IMR-90 (cell line): Measurements from ENCODE around the gene ARHGEF12. TPM values are rescaled to one million over a fixed set of nuclear protein-coding genes. Genes with fewer than 3 reads are reported as not detected.

Experiments used
- ATAC-seq: fragments of 200-7000 bp; cut with Tn5 transposase; 2 replicates; pipeline ENCODE4 v1.9.1; 2020; ENCODE audit warnings: low read depth, mild to moderate bottlenecking, moderate library complexity
- BruUV-seq: library from RNA; stranded (reverse); fragments of 400-500 nt; replicated peaks from 2 replicates; lab custom pipeline; 2021; lab: Mats Ljungman, UMichigan
- CTCF ChIA-PET: fragments of 300-600 bp; formaldehyde crosslinking; extraction: SDS; loops from one replicate; lab custom pipeline; 2021; ENCODE audit warnings: antibody characterized with exemption; lab: Yijun Ruan, JAX
- POLR2A ChIA-PET: fragments of 300-600 bp; sonication (Branson Sonifier 250); formaldehyde crosslinking; loops from one replicate; lab custom pipeline; 2022; ENCODE audit warnings: antibody characterized with exemption; ENCODE audit not compliant: unreplicated experiment; lab: Charles Lee
- DNase-seq: peaks from one replicate; pipeline ENCODE4 v3.0.0; 2013
- H2AFZ ChIP-seq: replicated peaks from 2 replicates; pipeline ENCODE3; 2013; ENCODE audit warnings: low read length, mild to moderate bottlenecking; ENCODE audit not compliant: poor library complexity
- H2AK5ac ChIP-seq: 2 replicates; pipeline ENCODE4 v1.6.1; 2013; ENCODE audit warnings: low read depth, low read length, inconsistent platforms
- H2AK9ac ChIP-seq: replicated peaks from 2 replicates; pipeline ENCODE3; 2013; ENCODE audit warnings: mild to moderate bottlenecking, low read depth, low read length, moderate library complexity; ENCODE audit not compliant: poor library complexity
- H2BK120ac ChIP-seq: 2 replicates; pipeline ENCODE4 v1.6.1; 2013; ENCODE audit warnings: low read depth, low read length, inconsistent platforms
- H2BK15ac ChIP-seq: 3 replicates; pipeline ENCODE4 v1.6.1; 2013; ENCODE audit warnings: low read depth, low read length, inconsistent platforms
- H2BK20ac ChIP-seq: 2 replicates; pipeline ENCODE4 v1.6.1; 2013; ENCODE audit warnings: low read depth, mild to moderate bottlenecking, inconsistent platforms, low read length, moderate library complexity
- H2BK5ac ChIP-seq: 2 replicates; pipeline ENCODE4 v1.6.1; 2013; ENCODE audit warnings: mild to moderate bottlenecking, low read depth, low read length, inconsistent platforms; ENCODE audit not compliant: poor library complexity, severe bottlenecking
- H3K14ac ChIP-seq: replicated peaks from 2 replicates; pipeline ENCODE4 v1.6.1; 2013; ENCODE audit warnings: low read depth, low read length, inconsistent platforms
- H3K18ac ChIP-seq: 2 replicates; pipeline ENCODE4 v1.6.1; 2013; ENCODE audit warnings: low read depth, low read length, control low read depth
- H3K23ac ChIP-seq: 2 replicates; pipeline ENCODE4 v1.6.1; 2013; ENCODE audit warnings: low read depth, low read length, inconsistent platforms
- H3K27ac ChIP-seq: 2 replicates; pipeline ENCODE4 v1.5.1; 2013; ENCODE audit warnings: mild to moderate bottlenecking, control low read depth, low read length; ENCODE audit not compliant: insufficient read depth
- H3K27me3 ChIP-seq: 2 replicates; pipeline ENCODE4 v1.6.1; 2013; ENCODE audit warnings: low read length; ENCODE audit not compliant: control insufficient read depth, insufficient read depth
- H3K36me3 ChIP-seq: 2 replicates; pipeline ENCODE4 v1.6.1; 2013; ENCODE audit warnings: low read length, mixed read lengths; ENCODE audit not compliant: control insufficient read depth, insufficient read depth
- H3K4ac ChIP-seq: 2 replicates; pipeline ENCODE4 v1.6.1; 2013; ENCODE audit warnings: low read depth, low read length, inconsistent platforms
- H3K4me1 ChIP-seq: 2 replicates; pipeline ENCODE4 v1.6.1; 2013; ENCODE audit warnings: low read length, mixed read lengths; ENCODE audit not compliant: control insufficient read depth, insufficient read depth
- H3K4me2 ChIP-seq: 2 replicates; pipeline ENCODE4 v1.6.1; 2013; ENCODE audit warnings: low read depth, mild to moderate bottlenecking, control low read depth, low read length, moderate library complexity
- H3K4me3 ChIP-seq: 2 replicates; pipeline ENCODE4 v1.5.1; 2013; ENCODE audit warnings: low read depth, mild to moderate bottlenecking, control low read depth, low read length, moderate library complexity; ENCODE audit not compliant: insufficient read depth
- H3K56ac ChIP-seq: 2 replicates; pipeline ENCODE4 v1.6.1; 2013; ENCODE audit warnings: low read length, inconsistent platforms; ENCODE audit not compliant: insufficient read depth; ENCODE audit errors: extremely low read depth
- H3K79me1 ChIP-seq, 2 experiments: 2 replicates each; pipeline ENCODE4 v1.6.1; 2013; ENCODE audit warnings: low read length in 2 of 2, inconsistent platforms in 1 of 2, low read depth in 1 of 2
- H3K9ac ChIP-seq: 2 replicates; pipeline ENCODE4 v1.6.1; 2013; ENCODE audit warnings: low read depth, low read length, control low read depth
- H3K9me1 ChIP-seq: 2 replicates; pipeline ENCODE4 v1.6.1; 2013; ENCODE audit warnings: low read length, inconsistent platforms; ENCODE audit not compliant: insufficient read depth
- H3K9me3 ChIP-seq: 2 replicates; pipeline ENCODE4 v1.6.1; 2013; ENCODE audit warnings: low read length; ENCODE audit not compliant: control insufficient read depth, insufficient read depth
- H4K20me1 ChIP-seq: 2 replicates; pipeline ENCODE4 v1.6.1; 2013; ENCODE audit warnings: low read length, inconsistent platforms; ENCODE audit not compliant: insufficient read depth
- H4K5ac ChIP-seq: 2 replicates; pipeline ENCODE4 v1.6.1; 2013; ENCODE audit warnings: mild to moderate bottlenecking, low read depth, low read length, control low read depth
- H4K8ac ChIP-seq, 2 experiments: 2 replicates each; pipeline ENCODE4 v1.6.1; 2013; ENCODE audit warnings: low read depth in 2 of 2, low read length in 2 of 2, control low read depth in 1 of 2, inconsistent platforms in 1 of 2
- H4K91ac ChIP-seq: 2 replicates; pipeline ENCODE4 v1.6.1; 2013; ENCODE audit warnings: low read depth, low read length, inconsistent platforms; ENCODE audit not compliant: insufficient read depth
- FOS ChIP-seq: fragments of 150-350 bp; IDR thresholded peaks from 2 replicates; pipeline ENCODE4 v1.6.1; 2016; ENCODE audit warnings: low read depth, low read length
- MAZ ChIP-seq: IDR thresholded peaks from 2 replicates; pipeline ENCODE4 v1.6.1; 2012; ENCODE audit warnings: low read depth, mild to moderate bottlenecking, low read length, improper control_type of control experiment, moderate library complexity, borderline replicate concordance
- MXI1 ChIP-seq: IDR thresholded peaks from 2 replicates; pipeline ENCODE4 v1.6.1; 2012; ENCODE audit warnings: low read depth, mild to moderate bottlenecking, low read length, moderate library complexity, borderline replicate concordance
- NFE2L2 ChIP-seq: fragments of 150-350 bp; IDR thresholded peaks from 2 replicates; pipeline ENCODE4 v1.6.1; 2016; ENCODE audit warnings: low read depth, mild to moderate bottlenecking, low read length
- RAD21 ChIP-seq: IDR thresholded peaks from 2 replicates; pipeline ENCODE4 v1.6.1; 2012; ENCODE audit warnings: low read length, improper control_type of control experiment
- RFX5 ChIP-seq: IDR thresholded peaks from 2 replicates; pipeline ENCODE4 v1.8.0; 2012; ENCODE audit warnings: low read depth, mild to moderate bottlenecking, low read length, moderate library complexity
- SMC3 ChIP-seq: fragments of 150-350 bp; IDR thresholded peaks from 2 replicates; pipeline ENCODE4 v1.6.1; 2016; ENCODE audit warnings: low read depth, mild to moderate bottlenecking, antibody characterized with exemption, low read length, moderate library complexity
- USF2 ChIP-seq: fragments of 150-350 bp; IDR thresholded peaks from 2 replicates; pipeline ENCODE4 v1.6.1; 2017; ENCODE audit warnings: mild to moderate bottlenecking, antibody characterized with exemption, low read length, low read depth
- WGBS, 2 experiments: methylation state at CpG; one replicate each; pipeline versions ENCODE4 v1.1.5 to v1.1.7; 2013; ENCODE audit warnings: missing lambda C conversion rate in 2 of 2; ENCODE audit not compliant: insufficient read length in 1 of 2; ENCODE audit errors: extremely low coverage in 2 of 2; 5-methylcytosine and 5-hydroxymethylcytosine counted together
- dilution Hi-C: fragments of 300-500 bp; cut with HindIII; formaldehyde crosslinking; loops from one replicate; pipeline ENCODE4 v1.14.3; 2018; ENCODE audit warnings: low sequenced_read_pairs; ENCODE audit not compliant: unreplicated experiment
- in situ Hi-C: fragments of 300-500 bp; cut with MboI; formaldehyde crosslinking; loops from 3 replicates; pipeline ENCODE4 v1.14.3; 2019; ENCODE audit warnings: low sequenced_read_pairs, inconsistent platforms, mixed read lengths
- intact Hi-C: fragments of 100-400 bp; cut with micrococcal nuclease; formaldehyde crosslinking; loops from 2 replicates; pipeline ENCODE4 v1.10.0; 2022
- polyA plus RNA-seq, 3 experiments: library from polyadenylated mRNA; depleted of rRNA; stranded (reverse); fragments of >200 nt; gene quantifications; 2 replicates each; pipeline ENCODE4 v1.2.3, GENCODE V29; 2012; ENCODE audit warnings: low replicate concordance in 1 of 3
- total RNA-seq: library from RNA; depleted of rRNA; stranded (reverse); fragments of >200 nt; gene quantifications from 2 replicates; pipeline ENCODE4 v1.2.3, GENCODE V29; 2012

The ARHGEF12 gene
- total and polyA plus RNA-seq, 2 of the 4 experiments (the other 2 are of a cell fraction) = 25.5 to 115 TPM

DNA sequence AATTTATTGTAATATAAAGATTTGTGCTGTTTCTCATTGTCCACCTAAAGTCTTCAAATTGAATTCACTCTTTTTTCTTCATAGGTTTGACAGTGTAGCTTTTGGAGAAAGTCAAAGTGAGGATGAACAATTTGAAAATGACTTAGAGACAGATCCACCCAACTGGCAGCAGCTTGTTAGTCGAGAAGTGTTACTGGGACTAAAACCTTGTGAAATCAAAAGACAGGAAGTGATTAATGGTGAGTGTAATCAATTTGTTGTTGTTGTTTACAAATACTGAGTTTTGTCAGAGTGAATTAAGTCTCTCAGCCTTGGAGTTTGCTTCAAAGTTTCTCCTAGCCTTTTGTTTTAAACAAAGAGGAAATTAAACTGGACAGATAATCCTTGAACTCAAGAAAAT lies 121.8 kb downstream of the ARHGEF12 start:
- H3K27me3 ChIP-seq = no peaks in the 10 kb centered on the region
- no peak overlapping the region for H4K5ac ChIP-seq
- DNase-seq = no peak
- H2BK15ac ChIP-seq = no peak overlapping the region
- no peak overlapping the region for H2AK9ac ChIP-seq
- no peak overlapping the region for H4K91ac ChIP-seq
- H3K27ac ChIP-seq = no peak overlapping the region
- dilution Hi-C loops = no loop called here
- no peak overlapping the region for H3K9ac ChIP-seq
- ATAC-seq = no peak
- peaks cover 53% of the 10 kb centered on the region for H3K36me3 ChIP-seq
- no peak overlapping the region for H2BK20ac ChIP-seq
- no peak overlapping the region for H2AK5ac ChIP-seq
- H4K20me1 ChIP-seq = no peaks in the 10 kb centered on the region
- CTCF ChIA-PET = interaction anchor here (1.0 to 1.3 kb wide), 3 partner anchors 13 to 737 kb away, joined by 3 to 6 read pairs (median 3); no protein-coding TSS in a partner anchor
- no peak overlapping the region for H3K4ac ChIP-seq
- no peak overlapping the region for H3K14ac ChIP-seq
- in situ Hi-C loops = no loop called here
- H3K18ac ChIP-seq = no peak overlapping the region
- no peak overlapping the region for H3K23ac ChIP-seq
- peaks cover 6 to 12% of the 10 kb centered on the region in 2 experiments; a peak in 3 of 4 replicates for H3K79me1 ChIP-seq
- H3K9me1 ChIP-seq = peaks cover 3% of the 10 kb centered on the region; the same call in 1 of the 2 replicates
- H3K4me3 ChIP-seq = no peak overlapping the region
- intact Hi-C loops = no loop called here
- no CpG with 5 or more reads among the region's 1 CpG for WGBS, 2 experiments
- BruUV-seq = no TSS peak
- H2AFZ ChIP-seq = no peak overlapping the region
- no peak overlapping the region for H2BK120ac ChIP-seq
- H3K4me1 ChIP-seq = no peaks in the 10 kb centered on the region; the same call in 1 of the 2 replicates
- H3K9me3 ChIP-seq = no peaks in the 10 kb centered on the region
- H4K8ac ChIP-seq = no peak overlapping the region; a peak in 1 of 4 replicates
- H3K56ac ChIP-seq = no peak overlapping the region
- no peak for TF ChIP-seq RFX5
- no peak for TF ChIP-seq SMC3
- no peak for TF ChIP-seq RAD21
- TF ChIP-seq MAZ = no peak
- no peak for TF ChIP-seq MXI1
- TF ChIP-seq USF2 = no peak
- no peak for TF ChIP-seq NFE2L2
- TF ChIP-seq FOS = no peak
- no peak overlapping the region for H3K4me2 ChIP-seq
- no peak overlapping the region for H2BK5ac ChIP-seq
- POLR2A ChIA-PET = interaction anchor here (0.6 kb wide), 1 partner anchor 126 kb away, joined by 3 read pairs; no protein-coding TSS in a partner anchor
